H1 (cell line): Measurements from ENCODE around the gene SLC27A1. TPM values are rescaled to one million over a fixed set of nuclear protein-coding genes. Genes with fewer than 3 reads are reported as not detected.

Experiments
- BACH1 ChIP-seq: IDR thresholded peaks from 2 replicates; pipeline ENCODE4 v1.6.1; 2012; ENCODE audit warnings: low read length, improper control_type of control experiment
- CBX8 ChIP-seq: fragments of 300-800, 300-1000 bp; sonication (generic); IDR thresholded peaks from 2 replicates; pipeline ENCODE4 v1.7.1; 2016; ENCODE audit warnings: low read depth, low read length, borderline replicate concordance
- EGR1 ChIP-seq: IDR thresholded peaks from 2 replicates; pipeline ENCODE4 v1.6.1; 2011; ENCODE audit warnings: low read depth, low read length, borderline replicate concordance
- EP300 ChIP-seq, 2 experiments: IDR thresholded peaks; 1 replicate in 1 of 2; 2 replicates in 1 of 2; pipeline ENCODE4 v1.6.1; 2011 to 2012; ENCODE audit warnings: low read depth in 2 of 2, low read length in 2 of 2, mild to moderate bottlenecking in 2 of 2, borderline replicate concordance in 1 of 2, inconsistent platforms in 1 of 2, moderate library complexity in 1 of 2
- FOSL1 ChIP-seq: IDR thresholded peaks from 2 replicates; pipeline ENCODE4 v1.6.1; 2011; ENCODE audit warnings: mild to moderate bottlenecking, low read depth, low read length, moderate library complexity; ENCODE audit not compliant: insufficient read depth
- GABPA ChIP-seq: IDR thresholded peaks from 2 replicates; pipeline ENCODE4 v1.6.1; 2011; ENCODE audit warnings: mild to moderate bottlenecking, low read length, moderate library complexity, borderline replicate concordance; ENCODE audit not compliant: insufficient read depth
- HDAC2 ChIP-seq, 2 experiments: fragments of 300-600 bp in 1 of 2; sonication (generic) in 1 of 2; IDR thresholded peaks; 2 replicates each; pipeline ENCODE4 v1.6.1; 2011 to 2012; ENCODE audit warnings: low read depth in 2 of 2, low read length in 2 of 2, mild to moderate bottlenecking in 2 of 2, moderate library complexity in 2 of 2, borderline replicate concordance in 1 of 2, inconsistent platforms in 1 of 2
- KDM1A ChIP-seq: fragments of 200-600, 300-600 bp; sonication (generic); IDR thresholded peaks from 2 replicates; pipeline ENCODE4 v1.7.1; 2016; ENCODE audit warnings: mild to moderate bottlenecking, low read length, borderline replicate concordance
- NRF1 ChIP-seq: IDR thresholded peaks from 2 replicates; pipeline ENCODE4 v1.6.1; 2011; ENCODE audit warnings: mild to moderate bottlenecking, low read depth, low read length, improper control_type of control experiment
- RAD21 ChIP-seq, 2 experiments: IDR thresholded peaks in 1 of 2; conservative IDR thresholded peaks in 1 of 2; 2 replicates each; pipeline ENCODE4 v1.6.1; 2011; ENCODE audit warnings: low read depth in 2 of 2, low read length in 2 of 2, improper control_type of control experiment in 1 of 2, inconsistent platforms in 1 of 2, mild to moderate bottlenecking in 1 of 2, moderate library complexity in 1 of 2
- RBBP5 ChIP-seq: IDR thresholded peaks from 2 replicates; pipeline ENCODE4 v1.7.1; 2012; ENCODE audit warnings: low read depth, mild to moderate bottlenecking, inconsistent platforms, low read length, moderate library complexity, borderline replicate concordance
- SIX5 ChIP-seq: IDR thresholded peaks from 2 replicates; pipeline ENCODE4 v1.6.1; 2011; ENCODE audit warnings: mild to moderate bottlenecking, low read depth, low read length
- SUZ12 ChIP-seq: fragments of 200-600 bp; sonication (generic); IDR thresholded peaks from 2 replicates; pipeline ENCODE4 v1.6.1; 2012; ENCODE audit warnings: mild to moderate bottlenecking, inconsistent platforms, low read length, moderate library complexity, mixed read lengths
- TBP ChIP-seq: IDR thresholded peaks from 2 replicates; pipeline ENCODE4 v1.6.1; 2011; ENCODE audit warnings: low read depth, low read length, improper control_type of control experiment
- TCF12 ChIP-seq: IDR thresholded peaks from 2 replicates; pipeline ENCODE4 v1.6.1; 2011; ENCODE audit warnings: low read depth, mild to moderate bottlenecking, low read length
- YY1 ChIP-seq: IDR thresholded peaks from 2 replicates; pipeline ENCODE4 v1.6.1; 2011; ENCODE audit warnings: low read depth, mild to moderate bottlenecking, low read length
- polyA plus RNA-seq, 7 experiments: library from polyadenylated mRNA; depleted of rRNA in 3 of 7; stranded (reverse) in 5 of 7; unstranded in 2 of 7; fragments of >200 nt in 5 of 7; fragments of 200-250 nt in 2 of 7; gene quantifications; 1 replicate in 5 of 7; 2 replicates in 1 of 7; 4 replicates in 1 of 7; pipeline versions ENCODE4 v1.2.1 to v1.2.3, GENCODE V29; 2011 to 2013; ENCODE audit warnings: missing spikeins in 2 of 7, mixed read lengths in 2 of 7
- total RNA-seq: library from RNA; stranded (reverse); fragmentation: NEBNext Ultra II Directional; extraction: Animal tissue kit (Norgen Biotek cat#: 25700); gene quantifications from 2 replicates; pipeline ENCODE4 v1.2.1, GENCODE V29; 2021
- TF ChIP-seq, protein P1 (sequence below), 3 experiments: IDR thresholded peaks; 1 replicate in 2 of 3; 2 replicates in 1 of 3; pipeline versions ENCODE4 v1.5.1 to v1.6.1; 2011; ENCODE audit warnings: low read length in 3 of 3, mild to moderate bottlenecking in 3 of 3, inconsistent platforms in 2 of 3, low read depth in 1 of 3, moderate library complexity in 1 of 3; ENCODE audit not compliant: insufficient read depth in 1 of 3; ENCODE audit errors: control extremely low read depth in 1 of 3
- TF ChIP-seq, protein P2 (sequence below): IDR thresholded peaks from 2 replicates; pipeline ENCODE4 v1.6.1; 2011; ENCODE audit warnings: low read depth, mild to moderate bottlenecking, low read length; ENCODE audit not compliant: insufficient read depth

Gene SLC27A1
- total and polyA plus RNA-seq, 2 of the 8 experiments (the other 6 are each of a cell fraction or from before 2014, with no cell fraction given): 7.5 to 9.1 TPM

DNA sequence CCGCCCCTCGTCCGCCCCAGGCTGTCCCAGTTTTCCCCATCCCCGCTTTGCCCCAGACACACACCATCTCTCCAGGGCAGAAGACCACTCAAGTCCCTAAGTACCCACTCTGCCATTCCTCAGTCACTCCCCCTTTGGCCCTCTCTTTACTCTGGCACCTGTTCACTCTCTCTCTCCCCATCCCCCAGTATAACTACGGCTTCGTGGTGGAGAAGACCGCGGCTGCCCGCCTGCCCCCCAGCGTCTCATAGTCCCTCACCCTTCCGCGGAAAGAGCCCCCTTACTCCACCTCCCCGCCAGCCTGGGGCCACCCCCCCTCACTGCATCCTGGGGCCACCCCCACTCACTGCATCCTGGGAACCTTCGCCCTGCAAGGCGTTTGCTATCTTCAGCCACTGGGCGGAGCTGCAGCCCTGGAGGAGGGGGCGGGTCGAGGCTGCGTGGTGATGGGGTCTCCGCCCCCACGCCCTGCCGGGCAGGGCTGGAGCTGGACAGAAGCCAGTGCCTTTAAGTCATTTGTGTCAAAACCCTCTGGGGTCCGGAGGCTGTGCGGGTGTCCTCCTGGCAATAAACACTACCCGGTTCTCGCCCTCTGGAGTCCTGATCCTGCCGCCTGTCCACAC lies 45.5 kb upstream of the SLC27A1 start (continued):
- TF ChIP-seq, protein P1, sequence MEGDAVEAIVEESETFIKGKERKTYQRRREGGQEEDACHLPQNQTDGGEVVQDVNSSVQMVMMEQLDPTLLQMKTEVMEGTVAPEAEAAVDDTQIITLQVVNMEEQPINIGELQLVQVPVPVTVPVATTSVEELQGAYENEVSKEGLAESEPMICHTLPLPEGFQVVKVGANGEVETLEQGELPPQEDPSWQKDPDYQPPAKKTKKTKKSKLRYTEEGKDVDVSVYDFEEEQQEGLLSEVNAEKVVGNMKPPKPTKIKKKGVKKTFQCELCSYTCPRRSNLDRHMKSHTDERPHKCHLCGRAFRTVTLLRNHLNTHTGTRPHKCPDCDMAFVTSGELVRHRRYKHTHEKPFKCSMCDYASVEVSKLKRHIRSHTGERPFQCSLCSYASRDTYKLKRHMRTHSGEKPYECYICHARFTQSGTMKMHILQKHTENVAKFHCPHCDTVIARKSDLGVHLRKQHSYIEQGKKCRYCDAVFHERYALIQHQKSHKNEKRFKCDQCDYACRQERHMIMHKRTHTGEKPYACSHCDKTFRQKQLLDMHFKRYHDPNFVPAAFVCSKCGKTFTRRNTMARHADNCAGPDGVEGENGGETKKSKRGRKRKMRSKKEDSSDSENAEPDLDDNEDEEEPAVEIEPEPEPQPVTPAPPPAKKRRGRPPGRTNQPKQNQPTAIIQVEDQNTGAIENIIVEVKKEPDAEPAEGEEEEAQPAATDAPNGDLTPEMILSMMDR (IDR thresholded peaks at IDR 0.05; ENCODE audit: control extremely low read depth in 1 of 3, insufficient read depth in 1 of 3, low read depth in 1 of 3, low read length in 3 of 3): peak; percentile 81 to 90 (median 81)
- TF ChIP-seq, protein P2, sequence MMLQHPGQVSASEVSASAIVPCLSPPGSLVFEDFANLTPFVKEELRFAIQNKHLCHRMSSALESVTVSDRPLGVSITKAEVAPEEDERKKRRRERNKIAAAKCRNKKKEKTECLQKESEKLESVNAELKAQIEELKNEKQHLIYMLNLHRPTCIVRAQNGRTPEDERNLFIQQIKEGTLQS: no peak
- TF ChIP-seq TBP: peak; percentile 52; the same call in 1 of the 2 replicates
- no peak for TF ChIP-seq KDM1A
- no peak for TF ChIP-seq BACH1
- TF ChIP-seq CBX8: no peak
- TF ChIP-seq FOSL1: no peak
- TF ChIP-seq NRF1: no peak
- TF ChIP-seq GABPA: no peak
- TF ChIP-seq SIX5: no peak
- TF ChIP-seq HDAC2 (IDR thresholded peaks at IDR 0.05; ENCODE audit: borderline replicate concordance in 1 of 2, low read depth in 2 of 2, low read length in 2 of 2): no peak
- TF ChIP-seq YY1: no peak
- TF ChIP-seq EGR1: peak; percentile 91
- no peak for TF ChIP-seq RBBP5
- no peak for TF ChIP-seq SUZ12
- peak; percentile 62 to 75 for TF ChIP-seq RAD21 (IDR thresholded peaks at IDR 0.05 in 1 of 2, conservative IDR thresholded peaks at IDR 0.05 in 1 of 2; ENCODE audit: low read depth in 2 of 2, low read length in 2 of 2)
- no peak for TF ChIP-seq TCF12
- TF ChIP-seq EP300 (IDR thresholded peaks at IDR 0.05; ENCODE audit: borderline replicate concordance in 1 of 2, low read depth in 2 of 2, low read length in 2 of 2): no peak
